Psoas muscle (tissue), 8 donors: ENCODE data around the gene SIK3. TPM values are rescaled to one million over a fixed set of nuclear protein-coding genes. Genes with fewer than 3 reads are reported as not detected.

ENCODE experiments used
- ATAC-seq, 4 donors: fragments of 200-7000 bp; cut with Tn5 transposase; one replicate each; pipeline ENCODE4 v1.9.1; 2020; ENCODE audit warnings: moderate library complexity in 3 of 4, mild to moderate bottlenecking in 2 of 4
- DNase-seq, 2 donors: peaks; one replicate each; pipeline ENCODE4 v3.0.0-alpha.2; 2020
- H3K27ac ChIP-seq: fragments of 200-600 bp; one replicate; pipeline ENCODE4 v1.8.0; 2022
- H3K27me3 ChIP-seq, 3 donors: fragments of 200-600 bp in 1 of 3; one replicate each; pipeline versions ENCODE4 v1.6.1 to v1.8.0; 2013 to 2022; ENCODE audit warnings: low read length in 2 of 3, mild to moderate bottlenecking in 2 of 3, moderate library complexity in 1 of 3; ENCODE audit not compliant: insufficient read depth in 3 of 3
- H3K36me3 ChIP-seq, 2 donors: fragments of 200-600 bp in 1 of 2; one replicate each; pipeline versions ENCODE4 v1.6.1 to v1.8.0; 2013 to 2022; ENCODE audit warnings: low read depth in 1 of 2, mild to moderate bottlenecking in 1 of 2, moderate library complexity in 1 of 2; ENCODE audit not compliant: insufficient read depth in 1 of 2
- H3K4me1 ChIP-seq: fragments of 200-600 bp; one replicate; pipeline ENCODE4 v1.8.0; 2022
- H3K4me3 ChIP-seq: fragments of 200-600 bp; one replicate; pipeline ENCODE4 v1.8.0; 2022; ENCODE audit warnings: mild to moderate bottlenecking
- H3K9me3 ChIP-seq: fragments of 200-600 bp; one replicate; pipeline ENCODE4 v1.8.0; 2022
- WGBS, 3 donors: extraction: QIAGEN DNeasy Blood & Tissue Kit; methylation state at CpG; one replicate each; pipeline versions ENCODE4 v1.1.6 to v1.1.7; 2013; 5-methylcytosine and 5-hydroxymethylcytosine counted together
- intact Hi-C, 2 donors: fragments of 100-400 bp; cut with DNase I; formaldehyde crosslinking; loops; one replicate each; pipeline versions ENCODE4 v1.11.0 to v1.14.2; 2022
- polyA plus RNA-seq, 3 donors: library from polyadenylated mRNA; stranded (reverse); fragments of 200-250 nt; gene quantifications; one replicate each; pipeline ENCODE4 v1.2.3, GENCODE V29; 2013
- total RNA-seq, 4 donors: library from RNA; stranded (reverse); fragmentation: NEBNext Ultra II Directional in 2 of 4; extraction: Animal tissue kit (Norgen Biotek cat#: 25700) in 2 of 4; gene quantifications; one replicate each; pipeline versions ENCODE4 v1.2.1 to v1.2.4, GENCODE V29; 2021 to 2023
- TF ChIP-seq, protein P1 (sequence below): fragments of 200-600 bp; IDR thresholded peaks from one replicate; pipeline ENCODE4 v1.8.0; 2022; ENCODE audit warnings: antibody characterized with exemption
- donor health status: healthy with polysubstance abuse.
- donor health status: DM: no; HTN: no; CAD: no; lungs with moderate emphysema.
- donor health status: Bipolar disorder and iron deficiency.
- donor health status: healthy.
- donor health status: DM: yes; HTN: yes; CAD: no.
- donor health status: DM: no; HTN: no; CAD: no.
- donor health status: DM: no; HTN: no; CAD: no.
- donor health status: DM: yes; HTN: yes; CAD: no.

SIK3 gene
- total and polyA plus RNA-seq, 7 donors, result 16.3 to 47.4 (median 39.8) TPM

GRCh38 chr11:117066959-117067358 lies 31.3 kb downstream of the SIK3 start:
- no peak for ATAC-seq
- H3K36me3 ChIP-seq, result no peaks in the 10 kb centered on the region

GRCh38 chr11:117064275-117064674 lies 34.0 kb downstream of the SIK3 start:
- Histone ChIP-seq H3K27me3 (no peaks in the 10 kb centered on the region), H3K36me3 (no peaks in the 10 kb centered on the region), H3K4me3 (no peak overlapping the region), H3K4me1 (peaks cover 29% of the 10 kb centered on the region), H3K9me3 (no peaks in the 10 kb centered on the region), H3K27ac (no peak overlapping the region)
- TF ChIP-seq, protein P1, sequence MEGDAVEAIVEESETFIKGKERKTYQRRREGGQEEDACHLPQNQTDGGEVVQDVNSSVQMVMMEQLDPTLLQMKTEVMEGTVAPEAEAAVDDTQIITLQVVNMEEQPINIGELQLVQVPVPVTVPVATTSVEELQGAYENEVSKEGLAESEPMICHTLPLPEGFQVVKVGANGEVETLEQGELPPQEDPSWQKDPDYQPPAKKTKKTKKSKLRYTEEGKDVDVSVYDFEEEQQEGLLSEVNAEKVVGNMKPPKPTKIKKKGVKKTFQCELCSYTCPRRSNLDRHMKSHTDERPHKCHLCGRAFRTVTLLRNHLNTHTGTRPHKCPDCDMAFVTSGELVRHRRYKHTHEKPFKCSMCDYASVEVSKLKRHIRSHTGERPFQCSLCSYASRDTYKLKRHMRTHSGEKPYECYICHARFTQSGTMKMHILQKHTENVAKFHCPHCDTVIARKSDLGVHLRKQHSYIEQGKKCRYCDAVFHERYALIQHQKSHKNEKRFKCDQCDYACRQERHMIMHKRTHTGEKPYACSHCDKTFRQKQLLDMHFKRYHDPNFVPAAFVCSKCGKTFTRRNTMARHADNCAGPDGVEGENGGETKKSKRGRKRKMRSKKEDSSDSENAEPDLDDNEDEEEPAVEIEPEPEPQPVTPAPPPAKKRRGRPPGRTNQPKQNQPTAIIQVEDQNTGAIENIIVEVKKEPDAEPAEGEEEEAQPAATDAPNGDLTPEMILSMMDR, result no peak
- ATAC-seq (no peak), DNase-seq (no peak)
- 69 to 78% (median 73%) methylated on average over 1 of the region's 1 CpG for WGBS, 3 donors
- intact Hi-C loops, result no loop called here

More at GRCh38 chr11:117066959-117067358, 31.3 kb downstream of the SIK3 start:
- H3K27ac ChIP-seq, result no peak overlapping the region
- H3K4me3 ChIP-seq, result no peak overlapping the region
- 98 to 99% (median 98%) methylated on average over 2 of the region's 2 CpGs for WGBS, 3 donors
- H3K4me1 ChIP-seq, result peaks cover 42% of the 10 kb centered on the region
- intact Hi-C loops, result no loop called here
- no peak for DNase-seq
- H3K27me3 ChIP-seq, result no peaks in the 10 kb centered on the region
- TF ChIP-seq, protein P1, result no peak
- no peaks in the 10 kb centered on the region for H3K9me3 ChIP-seq

DNA sequence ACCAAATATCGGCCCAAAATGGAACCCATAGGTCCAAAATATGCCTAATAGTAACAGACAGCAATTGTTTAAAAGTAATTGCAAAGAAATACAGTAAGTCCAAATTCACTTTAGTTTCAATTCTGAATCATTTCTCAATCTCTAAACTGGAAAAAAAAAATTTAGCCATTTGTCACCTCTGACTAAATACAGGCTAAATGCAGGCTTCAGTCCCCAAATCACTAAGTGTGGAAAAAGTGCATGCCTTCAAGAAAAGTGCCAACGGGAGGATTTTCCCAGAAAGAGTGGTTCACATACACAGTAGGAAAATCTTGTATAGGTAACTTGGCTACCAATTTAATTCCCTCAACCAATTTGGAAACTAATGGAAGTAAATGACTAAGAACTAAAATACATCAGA lies 35.7 kb downstream of the SIK3 start:
- DNase-seq (no peak), ATAC-seq (no peak)
- no peaks in the 10 kb centered on the region for H3K27me3 ChIP-seq
- H3K4me3 ChIP-seq, result no peak overlapping the region
- intact Hi-C loops, result no loop called here
- TF ChIP-seq, protein P1, result no peak
- peaks cover 29% of the 10 kb centered on the region for H3K4me1 ChIP-seq
- H3K36me3 ChIP-seq, result no peaks in the 10 kb centered on the region
- no peak overlapping the region for H3K27ac ChIP-seq
- WGBS, 3 donors, result 71 to 81% (median 74%) methylated on average over 2 of the region's 2 CpGs
- no peaks in the 10 kb centered on the region for H3K9me3 ChIP-seq

DNA sequence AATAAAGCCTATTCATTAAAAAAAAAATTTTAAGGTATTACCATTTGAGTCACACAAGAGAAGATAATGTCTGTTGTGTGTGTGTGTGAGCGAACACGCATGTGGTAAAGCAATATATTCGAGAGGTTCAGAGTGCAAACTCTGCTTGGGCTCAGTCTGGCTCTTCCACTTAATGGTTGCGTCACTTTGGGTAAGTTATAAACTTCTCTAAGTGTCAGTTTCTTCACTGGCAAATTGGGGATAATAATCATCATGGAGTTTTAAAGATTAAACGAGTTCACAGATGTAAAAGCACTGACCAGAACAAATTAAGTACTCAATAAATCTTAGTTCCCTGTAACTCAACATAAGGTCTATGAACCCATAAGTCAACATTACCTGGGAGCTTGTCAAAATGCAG lies 37.0 kb downstream of the SIK3 start:
- ATAC-seq (no peak), DNase-seq (no peak)
- no peak overlapping the region for H3K4me3 ChIP-seq
- WGBS, 3 donors, result 88 to 93% (median 92%) methylated on average over 5 of the region's 5 CpGs
- intact Hi-C loops, result no loop called here
- H3K9me3 ChIP-seq, result no peaks in the 10 kb centered on the region
- TF ChIP-seq, protein P1, result no peak
- H3K27me3 ChIP-seq, result no peaks in the 10 kb centered on the region
- no peaks in the 10 kb centered on the region for H3K36me3 ChIP-seq
- H3K4me1 ChIP-seq, result peaks cover 32% of the 10 kb centered on the region
- H3K27ac ChIP-seq, result no peak overlapping the region

GRCh38 chr11:117059611-117060148 lies 38.5 kb downstream of the SIK3 start:
- H3K27me3 ChIP-seq, result no peaks in the 10 kb centered on the region
- WGBS, 3 donors, result 86 to 87% (median 87%) methylated on average over 3 of the region's 3 CpGs
- intact Hi-C loops, result no loop called here
- H3K4me3 ChIP-seq, result no peak overlapping the region
- no peaks in the 10 kb centered on the region for H3K9me3 ChIP-seq
- no peaks in the 10 kb centered on the region for H3K36me3 ChIP-seq
- TF ChIP-seq, protein P1, result no peak
- peaks cover 30% of the 10 kb centered on the region for H3K4me1 ChIP-seq
- ATAC-seq, result no peak
- no peak for DNase-seq
- H3K27ac ChIP-seq, result no peak overlapping the region
